Measurements from ENCODE around the gene SLC22A24.
"Not testable (repeated sequence)": the region's sequence is repeated elsewhere in the genome, so short reads cannot be mapped to it uniquely, and the experiment has no call there.

The SLC22A24 gene, protein sequence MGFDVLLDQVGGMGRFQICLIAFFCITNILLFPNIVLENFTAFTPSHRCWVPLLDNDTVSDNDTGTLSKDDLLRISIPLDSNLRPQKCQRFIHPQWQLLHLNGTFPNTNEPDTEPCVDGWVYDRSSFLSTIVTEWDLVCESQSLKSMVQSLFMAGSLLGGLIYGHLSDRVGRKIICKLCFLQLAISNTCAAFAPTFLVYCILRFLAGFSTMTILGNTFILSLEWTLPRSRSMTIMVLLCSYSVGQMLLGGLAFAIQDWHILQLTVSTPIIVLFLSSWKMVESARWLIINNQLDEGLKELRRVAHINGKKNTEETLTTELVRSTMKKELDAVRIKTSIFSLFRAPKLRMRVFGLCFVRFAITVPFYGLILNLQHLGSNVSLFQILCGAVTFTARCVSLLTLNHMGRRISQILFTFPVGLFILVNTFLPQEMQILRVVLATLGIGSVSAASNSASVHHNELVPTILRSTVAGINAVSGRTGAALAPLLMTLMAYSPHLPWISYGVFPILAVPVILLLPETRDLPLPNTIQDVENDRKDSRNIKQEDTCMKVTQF

DNA sequence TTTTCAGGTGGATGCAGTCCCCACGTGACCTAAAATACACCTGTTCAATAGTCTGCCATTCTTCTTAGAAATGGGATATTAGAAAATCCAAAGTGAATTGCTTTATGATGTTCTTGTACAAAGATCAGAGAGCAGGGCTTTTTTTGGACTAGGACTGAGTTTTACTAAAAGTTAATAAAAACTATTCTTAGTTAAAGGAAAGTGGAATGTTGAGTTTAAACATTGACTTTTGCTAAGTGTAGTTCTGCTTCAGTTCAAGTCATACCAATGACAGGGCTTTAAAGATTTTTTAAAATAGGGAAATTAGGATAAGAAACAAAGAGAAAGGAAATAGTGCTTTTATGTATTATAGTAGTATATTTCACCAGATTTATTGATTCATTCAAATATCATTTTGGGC lies at the start of gene SLC22A24:
Gene SLC22A24, minus strand, starts transcription at position 101 of the 400 bp plus-strand sequence. CDS start 442 bp downstream, outside the sequence.
- no peak for DNase-seq (ENCODE audit: low read depth in 2 of 2)

DNA sequence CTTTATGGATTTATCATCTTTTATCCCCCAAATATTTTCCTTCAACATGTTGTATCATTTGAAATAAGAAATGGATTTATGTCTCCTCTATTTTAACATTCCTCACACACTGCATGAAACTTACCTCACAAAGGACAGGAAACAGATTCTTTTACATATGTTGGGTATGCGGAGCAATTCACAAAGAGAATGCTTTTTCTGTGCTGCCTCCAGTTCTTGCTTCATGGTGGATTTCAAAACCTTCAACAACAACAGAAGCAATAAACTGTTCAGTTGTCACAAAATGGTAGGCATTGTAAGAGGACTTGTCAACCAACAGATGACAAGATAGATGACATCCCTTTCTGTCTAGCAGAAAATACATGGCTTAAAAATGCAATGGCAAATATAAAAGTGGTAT lies 36.5 kb upstream of the SLC22A24 start:
- no peak for DNase-seq (ENCODE audit: low read depth in 2 of 2)

DNA sequence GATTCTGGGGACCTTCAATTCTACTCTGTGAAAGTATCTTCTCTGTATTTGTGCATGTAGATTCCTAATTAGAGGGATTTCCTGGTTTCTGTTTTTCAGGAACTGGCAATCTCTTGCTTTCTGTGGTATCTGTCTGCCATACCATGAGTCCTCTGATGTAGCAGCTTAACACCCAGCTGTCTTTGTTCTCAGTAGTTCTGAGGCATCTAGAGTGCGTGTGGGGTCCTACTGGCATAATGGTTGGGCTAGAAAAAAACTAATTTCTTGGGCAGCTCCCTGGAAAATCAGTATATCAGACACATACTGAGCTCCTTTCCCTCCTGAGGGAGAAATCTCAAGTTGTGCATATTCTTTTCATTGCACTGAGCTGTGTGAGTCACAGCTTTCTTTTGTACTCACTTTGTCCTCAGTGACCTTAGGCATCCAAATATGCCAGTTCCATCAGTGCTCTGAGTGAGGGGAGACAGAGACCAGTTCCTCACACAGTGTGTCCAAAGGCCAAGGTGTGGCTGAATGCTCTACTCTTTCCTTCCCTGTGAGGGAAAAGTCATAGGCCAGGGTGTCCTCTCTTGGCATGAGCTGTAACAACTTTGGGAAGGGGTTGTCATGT lies 35.5 kb upstream of the SLC22A24 start:
- no peak for DNase-seq (ENCODE audit: low read depth in 2 of 2)

DNA sequence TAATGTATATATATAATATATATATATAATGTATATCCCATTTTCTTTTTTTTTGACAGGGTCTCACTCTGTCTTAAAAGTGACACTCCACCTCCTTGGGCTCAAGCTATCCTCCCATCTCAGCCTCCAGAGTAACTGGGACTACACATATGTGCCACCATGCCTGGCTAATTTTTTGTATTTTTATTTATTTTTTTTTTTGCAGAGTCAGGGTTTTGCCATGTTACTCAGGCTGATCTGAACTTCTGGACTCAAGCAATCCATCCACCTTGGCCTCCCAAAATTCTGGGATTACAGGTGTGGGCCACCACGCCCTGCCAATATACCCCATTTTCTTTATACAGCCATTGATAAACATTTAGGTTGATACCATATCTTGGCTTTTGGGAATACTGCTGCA lies 33.9 kb upstream of the SLC22A24 start:
- DNase-seq (ENCODE audit: low read depth in 2 of 2) = no peak

DNA sequence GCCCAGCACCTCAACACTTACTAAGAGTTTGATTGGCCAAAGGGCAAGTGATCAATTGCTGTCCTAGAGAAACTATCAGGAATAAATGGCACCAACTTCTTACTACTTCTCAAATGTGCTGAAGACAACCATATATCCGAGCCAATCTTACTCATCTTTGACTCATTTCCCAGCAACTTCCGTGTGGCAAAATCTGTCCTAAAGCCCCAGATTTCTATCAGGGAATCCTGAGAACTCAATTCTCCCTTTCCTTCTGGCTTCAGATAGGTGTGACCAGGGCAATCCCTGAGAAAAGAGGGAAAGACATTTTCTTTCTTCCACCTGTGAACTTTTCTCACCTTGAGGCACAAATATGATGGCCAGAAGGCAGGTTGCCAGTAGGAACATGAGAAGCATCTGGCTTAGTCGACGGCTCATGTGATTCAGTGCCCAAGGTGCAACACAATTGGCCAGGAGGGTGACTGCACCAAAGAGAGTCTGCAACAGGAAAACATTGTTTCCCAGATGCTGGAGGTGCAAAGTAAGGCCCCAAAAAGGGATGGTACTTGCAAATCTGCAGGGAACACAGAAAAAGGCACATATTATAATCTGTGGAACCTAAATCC lies 21.8 kb upstream of the SLC22A24 start:
- DNase-seq (ENCODE audit: low read depth in 2 of 2) = no peak

DNA sequence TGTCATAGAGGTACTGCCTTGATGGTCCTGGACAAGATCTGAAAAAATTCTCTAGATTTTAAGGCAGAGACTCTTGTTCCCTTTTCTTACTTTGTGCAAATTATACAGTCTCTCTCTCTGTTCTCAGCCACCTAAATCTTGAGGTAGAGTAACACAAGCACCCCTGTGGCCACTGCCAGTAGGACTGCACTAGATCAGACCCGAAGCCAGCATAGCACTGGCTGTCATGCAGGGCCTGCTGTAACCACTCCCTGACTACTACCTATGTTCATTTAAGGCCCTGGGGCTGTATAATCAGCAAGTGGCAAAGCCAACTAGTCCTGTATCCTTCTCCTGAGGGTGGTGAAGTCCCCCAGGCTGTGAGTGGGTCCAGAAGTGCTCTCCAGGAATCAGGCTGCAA lies 11.8 kb upstream of the SLC22A24 start:
- no peak for DNase-seq (ENCODE audit: low read depth in 2 of 2)

DNA sequence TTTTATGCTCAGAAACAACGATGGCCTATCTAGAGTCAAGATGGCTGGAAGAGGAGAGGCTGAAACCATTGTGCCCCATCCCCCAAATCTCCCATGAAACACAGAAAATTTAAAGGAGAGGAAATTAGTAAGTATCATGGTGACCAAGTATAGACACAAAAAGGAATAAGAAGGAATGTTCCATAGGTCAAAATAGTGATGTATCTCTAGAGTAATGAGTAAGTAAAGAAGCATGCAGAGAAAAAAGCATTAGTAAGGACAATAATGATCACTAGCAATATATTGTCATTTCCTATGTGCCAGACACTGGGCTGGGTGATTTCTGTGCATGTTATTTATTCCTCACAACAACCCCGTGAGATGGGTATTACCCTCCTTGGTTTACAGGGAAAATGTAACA lies 2.6 kb upstream of the SLC22A24 start:
- no peak for DNase-seq (ENCODE audit: low read depth in 2 of 2)

DNA sequence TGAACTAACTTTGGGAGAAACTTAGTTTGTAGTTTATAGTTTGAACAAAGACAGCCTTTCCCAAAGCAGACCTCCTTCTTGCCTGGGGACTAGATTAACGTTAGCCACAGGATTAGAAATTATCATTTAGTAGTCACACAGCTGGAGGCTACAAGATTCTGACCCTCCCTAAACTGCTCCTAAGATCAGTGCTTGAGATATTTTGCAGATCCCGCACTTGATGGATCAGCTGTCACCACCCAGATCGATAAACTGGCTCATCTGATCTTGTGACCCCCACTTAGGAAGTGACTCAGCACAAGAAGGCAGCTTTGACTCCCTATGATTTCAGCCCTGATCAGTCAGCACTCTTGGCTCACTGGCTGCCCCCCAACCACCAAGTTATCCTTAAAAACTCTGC lies 1.6 kb downstream of the SLC22A24 start:
- no peak for DNase-seq (ENCODE audit: low read depth in 2 of 2)

DNA sequence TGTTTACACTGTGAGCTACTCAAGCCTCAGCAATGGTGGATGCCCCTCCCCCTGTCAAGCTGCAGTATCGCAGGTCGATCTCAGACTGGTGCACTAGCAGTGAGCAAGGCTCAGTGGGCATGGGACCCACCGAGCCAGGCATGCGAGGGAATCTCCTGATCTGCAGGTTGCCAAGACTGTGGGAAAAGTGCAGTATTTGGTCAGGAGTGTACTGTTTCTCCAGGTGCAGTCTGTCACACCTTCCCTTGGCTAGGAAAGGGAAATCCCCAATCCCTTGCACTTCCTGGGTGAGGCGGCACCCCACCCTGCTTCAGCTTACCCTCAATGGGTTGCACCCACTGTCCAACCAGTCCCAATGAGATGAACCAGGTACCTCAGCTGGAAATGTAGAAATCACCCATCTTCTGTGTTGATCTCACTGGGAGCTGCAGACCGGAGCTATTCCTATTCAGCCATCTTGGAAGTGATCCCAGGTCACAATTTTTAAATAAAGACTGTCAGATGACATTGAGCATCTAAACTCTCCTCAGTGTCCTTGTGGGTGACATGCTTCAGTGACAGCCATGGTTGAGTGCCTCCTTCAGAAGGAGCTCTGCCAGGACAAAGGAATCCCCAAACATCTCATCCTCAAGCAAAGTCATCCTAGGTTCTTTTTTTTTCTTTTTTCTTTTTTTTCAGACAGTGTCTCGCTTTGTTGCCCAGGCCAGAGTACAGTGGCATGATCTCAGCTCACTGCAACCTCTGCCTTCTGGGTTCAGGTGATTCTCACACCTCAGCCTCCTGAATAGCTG lies 10.8 kb downstream of the SLC22A24 start:
- DNase-seq (ENCODE audit: low read depth in 2 of 2) = no peak

DNA sequence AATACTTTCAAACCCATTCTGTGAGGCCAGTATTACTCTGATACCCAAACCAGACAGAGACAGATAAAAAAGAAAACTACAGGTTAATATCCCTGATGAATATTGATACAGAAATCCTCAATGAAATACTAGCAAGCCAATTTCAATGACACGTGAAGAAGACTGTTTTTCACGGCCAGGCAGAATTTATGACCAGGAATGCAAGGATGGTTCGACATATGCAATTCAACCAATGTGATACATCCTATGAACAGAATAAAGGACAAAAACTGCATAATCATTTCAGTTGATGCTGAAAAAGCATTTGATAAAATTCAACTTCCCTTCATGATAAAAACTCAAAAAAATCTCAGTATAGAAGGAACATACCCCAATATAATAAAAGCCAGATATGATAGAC lies 44.5 kb downstream of the SLC22A24 start:
- DNase-seq (ENCODE audit: low read depth in 2 of 2) = no peak

DNA sequence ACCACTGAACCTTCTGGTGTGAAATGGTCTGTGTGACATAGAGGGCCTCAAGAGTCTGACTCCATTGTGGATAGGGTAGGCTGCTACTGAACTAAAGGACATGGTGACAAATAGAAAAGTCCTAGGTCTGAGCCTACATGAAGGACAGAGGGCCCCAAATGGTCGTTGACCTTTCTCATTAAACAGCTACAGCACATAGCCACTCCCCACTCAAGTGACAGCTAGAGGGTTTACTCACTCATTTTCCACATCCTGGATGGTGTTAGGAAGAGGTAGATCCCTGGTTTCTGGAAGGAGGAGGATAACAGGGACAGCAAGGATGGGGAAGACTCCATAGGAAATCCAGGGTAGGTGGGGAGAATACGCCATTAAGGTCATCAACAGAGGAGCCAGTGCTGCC lies 63.3 kb downstream of the SLC22A24 start:
- DNase-seq (ENCODE audit: low read depth in 2 of 2) = no peak

DNA sequence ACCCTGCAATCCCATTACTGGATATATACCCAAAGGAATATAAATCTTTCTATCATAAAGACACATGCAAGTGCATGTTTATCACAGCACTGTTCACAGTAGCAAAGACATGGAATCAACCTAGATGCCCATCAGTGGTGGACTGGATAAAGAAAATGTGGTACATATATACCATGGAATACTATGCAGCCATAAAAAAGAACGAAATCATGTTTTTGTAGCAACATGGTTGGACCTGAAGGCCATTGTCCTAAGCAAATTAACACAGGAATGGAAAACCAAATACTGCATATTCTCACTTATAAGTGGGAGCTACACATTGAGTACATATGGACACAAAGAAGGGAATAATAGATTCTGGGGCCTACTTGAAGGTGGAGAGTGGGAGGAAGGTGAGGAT lies 97.8 kb downstream of the SLC22A24 start:
- DNase-seq (ENCODE audit: low read depth in 2 of 2) = not testable (repeated sequence)

DNA sequence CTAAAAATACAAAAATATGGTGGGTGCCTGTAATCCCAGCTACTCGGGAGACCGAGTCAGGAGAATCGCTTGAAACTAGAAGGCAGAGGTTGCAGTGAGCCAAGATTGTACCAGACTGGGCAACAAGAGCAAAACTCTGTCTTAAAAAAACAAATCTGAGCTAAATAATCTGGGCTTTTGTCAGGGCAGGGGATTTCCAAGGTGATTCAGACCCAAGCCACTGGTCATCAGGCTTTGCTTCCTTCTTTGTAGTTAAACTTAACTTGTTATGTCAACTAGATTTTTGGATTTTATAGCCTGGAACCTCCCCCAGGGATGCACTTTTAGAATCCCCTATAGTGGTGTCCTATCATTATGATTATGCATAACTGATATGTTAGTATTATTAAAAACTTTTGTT lies 101.4 kb downstream of the SLC22A24 start:
- DNase-seq (ENCODE audit: low read depth in 2 of 2) = no peak

DNA sequence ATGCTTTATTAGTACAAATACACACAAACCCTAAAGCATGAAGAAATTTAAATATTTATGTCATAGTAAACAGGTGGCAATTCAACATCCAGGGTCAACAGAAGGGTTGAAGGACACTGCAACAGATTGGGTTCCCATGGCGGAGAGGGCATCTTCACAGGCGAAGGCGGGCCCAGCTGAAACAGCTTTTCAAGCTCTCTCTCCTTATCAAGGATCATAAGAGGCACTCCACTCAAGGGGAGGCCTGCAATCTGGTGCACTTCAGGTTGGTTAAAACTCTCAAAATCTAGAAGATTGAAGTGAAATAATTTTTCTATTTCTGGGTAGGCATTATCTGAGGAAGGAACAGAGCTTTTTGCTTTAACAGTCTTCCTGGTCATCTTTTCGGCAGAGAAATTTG lies 111.6 kb downstream of the SLC22A24 start:
- DNase-seq (ENCODE audit: low read depth in 2 of 2) = no peak

Measured in stimulated activated CD8-positive, alpha-beta memory T cell treated with anti-CD3 and anti-CD28 coated beads, Interleukin-15, amount 100 ng/mL, for 48 hours (primary cell).